GM10847 (cell line): ENCODE measurements around the gene SCAF11.

ENCODE experiments used
- POLR2A ChIP-seq: IDR thresholded peaks from 2 replicates; pipeline ENCODE4 v1.6.1; 2011; ENCODE audit not compliant: insufficient read length; ENCODE audit errors: extremely low read depth

The SCAF11 gene

GRCh38 chr12:45890276-45890675 lies 100.1 kb downstream of the SCAF11 start:
- TF ChIP-seq POLR2A, result no peak

- no peak for TF ChIP-seq POLR2A
These were observed 102.8 kb downstream of the SCAF11 start for GRCh38 chr12:45887544-45887943.

GRCh38 chr12:45886685-45887084 lies 103.7 kb downstream of the SCAF11 start:
- no peak for TF ChIP-seq POLR2A

- TF ChIP-seq POLR2A, result no peak
These were observed 107.2 kb downstream of the SCAF11 start for GRCh38 chr12:45883187-45883586.

- no peak for TF ChIP-seq POLR2A
These were observed 109.8 kb downstream of the SCAF11 start for GRCh38 chr12:45880533-45880932.

- TF ChIP-seq POLR2A, result no peak
These were observed 110.9 kb downstream of the SCAF11 start for GRCh38 chr12:45879363-45879895.

GRCh38 chr12:45878630-45879255 lies 111.6 kb downstream of the SCAF11 start:
- TF ChIP-seq POLR2A, result no peak

GRCh38 chr12:45877069-45877468 lies 113.3 kb downstream of the SCAF11 start:
- no peak for TF ChIP-seq POLR2A

GRCh38 chr12:45872446-45872845 lies 117.9 kb downstream of the SCAF11 start:
- no peak for TF ChIP-seq POLR2A
